ENCODE measurements around the gene FARSB.

DNA sequence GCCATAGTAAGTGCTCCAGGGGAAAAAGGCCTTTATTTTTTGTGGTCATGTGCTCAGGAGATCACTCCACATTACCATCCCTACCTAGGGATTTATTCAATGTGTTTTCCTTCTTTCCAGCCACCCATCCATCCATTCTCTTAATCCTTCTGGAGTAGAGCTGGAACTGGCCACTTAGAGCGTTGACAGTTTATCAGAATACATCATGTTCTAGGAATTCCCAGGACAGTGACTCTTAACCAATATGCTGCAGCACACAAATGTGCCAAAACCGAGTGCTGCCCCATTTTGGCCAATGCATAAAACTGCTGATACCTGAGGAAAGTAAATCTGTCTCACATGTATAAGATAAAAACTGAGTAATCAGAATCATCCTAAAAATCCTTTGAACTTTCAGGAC is 63.7 kb downstream of the FARSB start:
- TF ChIP-seq, protein P1, sequence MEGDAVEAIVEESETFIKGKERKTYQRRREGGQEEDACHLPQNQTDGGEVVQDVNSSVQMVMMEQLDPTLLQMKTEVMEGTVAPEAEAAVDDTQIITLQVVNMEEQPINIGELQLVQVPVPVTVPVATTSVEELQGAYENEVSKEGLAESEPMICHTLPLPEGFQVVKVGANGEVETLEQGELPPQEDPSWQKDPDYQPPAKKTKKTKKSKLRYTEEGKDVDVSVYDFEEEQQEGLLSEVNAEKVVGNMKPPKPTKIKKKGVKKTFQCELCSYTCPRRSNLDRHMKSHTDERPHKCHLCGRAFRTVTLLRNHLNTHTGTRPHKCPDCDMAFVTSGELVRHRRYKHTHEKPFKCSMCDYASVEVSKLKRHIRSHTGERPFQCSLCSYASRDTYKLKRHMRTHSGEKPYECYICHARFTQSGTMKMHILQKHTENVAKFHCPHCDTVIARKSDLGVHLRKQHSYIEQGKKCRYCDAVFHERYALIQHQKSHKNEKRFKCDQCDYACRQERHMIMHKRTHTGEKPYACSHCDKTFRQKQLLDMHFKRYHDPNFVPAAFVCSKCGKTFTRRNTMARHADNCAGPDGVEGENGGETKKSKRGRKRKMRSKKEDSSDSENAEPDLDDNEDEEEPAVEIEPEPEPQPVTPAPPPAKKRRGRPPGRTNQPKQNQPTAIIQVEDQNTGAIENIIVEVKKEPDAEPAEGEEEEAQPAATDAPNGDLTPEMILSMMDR (conservative IDR thresholded peaks at IDR 0.05; ENCODE audit: low read depth, low read length): no peak
- TF ChIP-seq EZH2phosphoT487 (IDR thresholded peaks at IDR 0.05; ENCODE audit: borderline replicate concordance, low read length): no peak
